Adipocyte (in vitro differentiated cells): ENCODE results near the gene SPTSSB.

Experiments used
- DNase-seq: peaks from one replicate; pipeline ENCODE4 v3.0.0-alpha.2; 2015; ENCODE audit warnings: low read depth
- H3K27me3 ChIP-seq: replicated peaks from 2 replicates; pipeline ENCODE4 v1.7.0; 2013; ENCODE audit warnings: mild to moderate bottlenecking, low read length, moderate library complexity; ENCODE audit not compliant: control insufficient read depth, insufficient read depth
- H3K36me3 ChIP-seq: 2 replicates; pipeline ENCODE4 v1.7.0; 2013; ENCODE audit warnings: low read length, mild to moderate bottlenecking, moderate library complexity; ENCODE audit not compliant: control insufficient read depth, insufficient read depth, severe bottlenecking
- H3K4me1 ChIP-seq: 2 replicates; pipeline ENCODE4 v1.7.0; 2013; ENCODE audit warnings: mild to moderate bottlenecking, low read length, moderate library complexity; ENCODE audit not compliant: control insufficient read depth, insufficient read depth
- H3K4me3 ChIP-seq: 2 replicates; pipeline ENCODE4 v1.7.0; 2013; ENCODE audit warnings: mild to moderate bottlenecking, low read length, moderate library complexity
- H3K9ac ChIP-seq: 2 replicates; pipeline ENCODE4 v1.7.0; 2013; ENCODE audit warnings: mild to moderate bottlenecking, low read length, moderate library complexity
- H3K9me3 ChIP-seq: 2 replicates; pipeline ENCODE4 v1.7.0; 2013; ENCODE audit warnings: mild to moderate bottlenecking, low read length, moderate library complexity; ENCODE audit not compliant: control insufficient read depth

SPTSSB gene, protein sequence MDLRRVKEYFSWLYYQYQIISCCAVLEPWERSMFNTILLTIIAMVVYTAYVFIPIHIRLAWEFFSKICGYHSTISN

DNA sequence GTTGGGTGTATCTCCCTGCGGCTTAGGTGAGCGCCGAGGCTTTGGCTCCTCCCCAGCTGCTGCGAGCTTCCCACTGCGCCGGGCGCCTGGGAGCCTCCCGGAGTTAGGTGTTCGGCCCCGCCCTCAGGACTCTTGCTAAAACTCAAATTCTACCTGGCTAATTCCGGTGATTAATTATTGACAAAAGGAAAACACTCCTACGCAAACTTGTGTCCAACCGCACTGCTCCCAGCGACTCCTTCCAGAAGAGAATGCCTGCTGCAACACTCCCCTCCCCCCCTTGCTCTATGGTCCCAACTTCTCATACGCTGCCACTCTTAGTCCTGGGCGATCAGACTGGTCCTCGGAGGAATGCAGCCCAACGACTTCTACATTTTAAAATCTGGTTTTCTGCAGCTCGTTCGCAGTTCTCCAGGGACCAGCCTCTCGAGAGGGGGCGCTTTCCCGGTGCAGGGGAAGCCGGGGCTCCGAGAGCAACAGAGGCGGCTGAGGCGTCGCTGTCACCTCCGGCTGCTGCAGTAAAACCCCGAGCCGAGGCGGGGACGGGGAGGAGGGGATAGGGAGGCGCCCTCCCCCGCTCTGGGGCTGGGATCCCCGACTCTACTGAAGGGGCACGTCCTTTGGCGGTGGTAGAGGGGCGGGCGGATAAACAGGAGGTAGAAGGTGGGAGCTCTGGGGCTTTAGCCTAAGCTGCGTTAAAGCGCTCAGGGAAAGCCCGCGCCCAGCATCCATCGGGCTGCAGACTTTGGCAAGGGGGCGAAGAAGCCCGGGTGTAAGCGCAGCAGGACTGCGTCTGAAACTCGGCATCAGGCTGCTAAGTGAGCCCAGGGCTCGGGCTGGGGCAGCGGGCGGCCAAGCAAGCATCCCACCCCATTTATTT lies at the start of gene SPTSSB:
Gene SPTSSB, minus strand, starts transcription at position 77 of the 880 bp plus-strand sequence. CDS start 25,194 bp downstream, outside the sequence.
- peak; percentile 49 for DNase-seq
- Histone ChIP-seq H3K4me3 (peak within 1 kb of the TSS; percentile 78), H3K9ac (no peak within 1 kb of the TSS), H3K27me3 (peaks cover 20% of the 10 kb centered on the region), H3K4me1 (peaks cover 14% of the 10 kb centered on the region), H3K36me3 (no peaks in the 10 kb centered on the region), H3K9me3 (no peaks in the 10 kb centered on the region)

DNA sequence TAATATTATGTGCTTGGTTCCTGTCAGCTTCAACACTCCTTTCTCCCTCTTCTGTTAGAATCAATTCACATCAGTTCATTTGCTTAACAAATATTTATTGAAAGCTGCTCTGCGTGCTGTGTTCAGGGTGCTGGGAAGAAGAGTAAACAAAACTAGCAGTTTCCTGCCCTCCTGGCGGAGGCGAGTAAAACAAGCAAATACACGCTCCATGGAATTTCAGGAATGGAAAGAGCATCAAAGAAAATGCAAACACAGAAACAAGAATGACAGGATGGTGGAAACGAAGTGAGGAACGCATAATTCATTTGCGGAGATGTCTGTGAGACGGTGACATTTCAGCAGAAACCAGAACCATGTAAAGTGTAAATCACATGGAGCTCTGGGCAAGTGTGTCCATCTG lies 49.4 kb upstream of the SPTSSB start:
- peak; percentile 55 for DNase-seq
- Histone ChIP-seq H3K36me3 (no peaks in the 10 kb centered on the region), H3K4me1 (peaks cover 9% of the 10 kb centered on the region), H3K27me3 (no peaks in the 10 kb centered on the region), H3K9ac (no peak overlapping the region), H3K4me3 (no peak overlapping the region), H3K9me3 (no peaks in the 10 kb centered on the region)

DNA sequence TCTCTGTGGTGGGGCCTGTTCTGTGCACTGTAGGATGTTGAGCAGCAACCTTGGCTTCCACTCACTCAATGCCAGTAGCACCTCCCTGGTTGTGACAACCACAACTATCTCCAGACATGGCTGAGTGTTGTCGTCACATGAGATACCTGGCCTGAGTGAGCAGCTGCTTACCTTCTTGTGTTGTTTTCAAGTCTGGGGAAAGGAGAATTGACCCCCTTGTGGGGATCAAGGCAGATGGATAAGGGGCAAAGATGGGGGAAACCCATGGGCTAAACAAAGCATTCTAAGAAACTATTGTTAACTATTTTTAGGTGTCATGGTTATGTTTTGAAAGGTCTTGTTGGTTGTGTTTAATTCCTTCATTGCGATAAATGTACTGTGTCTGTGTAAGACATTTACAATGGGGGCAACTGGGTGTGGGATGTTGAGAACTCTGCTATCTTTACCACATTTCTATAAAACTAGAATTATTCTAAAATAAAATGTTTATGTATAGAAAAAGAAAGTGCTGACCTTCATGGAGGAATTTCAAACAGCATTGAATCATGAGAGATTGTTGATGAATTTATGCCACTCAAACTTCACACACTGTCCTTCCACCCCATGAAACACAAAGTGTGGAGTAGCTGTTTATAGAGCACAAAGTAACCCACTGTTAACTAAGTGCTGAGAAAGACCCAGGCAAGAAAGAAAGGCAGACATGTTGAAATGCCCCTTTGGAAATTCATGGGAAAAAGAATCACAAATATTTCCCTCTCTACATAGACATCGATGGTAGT lies 48.4 kb upstream of the SPTSSB start:
- DNase-seq: no peak
- no peaks in the 10 kb centered on the region for H3K9me3 ChIP-seq
- no peak overlapping the region for H3K9ac ChIP-seq
- H3K36me3 ChIP-seq: no peaks in the 10 kb centered on the region
- no peaks in the 10 kb centered on the region for H3K27me3 ChIP-seq
- H3K4me1 ChIP-seq: peaks cover 19% of the 10 kb centered on the region
- no peak overlapping the region for H3K4me3 ChIP-seq

DNA sequence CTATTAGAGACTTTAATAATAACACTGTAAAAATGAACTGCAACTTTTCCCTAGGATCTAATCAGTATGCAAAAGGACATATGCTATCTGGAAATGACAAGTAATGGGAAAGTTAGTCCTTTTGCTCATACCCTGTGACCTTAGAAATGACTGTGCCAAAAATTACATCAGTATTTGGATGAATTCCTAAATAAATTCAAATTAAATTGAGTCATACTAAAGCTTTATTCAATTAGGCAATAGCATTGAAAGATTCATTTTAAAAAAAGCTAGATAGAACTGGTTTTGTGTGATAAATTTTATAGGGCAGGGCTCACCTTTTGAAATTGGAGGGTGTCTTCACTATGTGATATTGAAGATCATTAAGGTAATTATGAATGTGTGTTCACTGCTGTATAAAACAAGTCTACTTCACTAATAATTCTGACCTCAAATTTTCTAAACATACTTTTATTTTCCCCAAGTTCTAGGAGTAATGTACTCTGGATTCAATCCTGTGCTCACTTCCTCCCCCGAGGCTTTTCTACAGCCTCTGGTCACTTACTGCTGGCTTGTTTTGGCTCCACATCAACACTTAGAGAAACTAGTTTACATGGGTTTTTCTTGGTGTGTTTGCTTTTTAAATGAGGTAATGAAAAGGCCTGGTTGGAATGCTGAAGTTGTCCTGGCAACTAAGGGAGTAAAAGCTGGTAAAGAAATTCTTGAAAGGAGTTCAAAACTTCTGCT lies 44.4 kb upstream of the SPTSSB start:
- Histone ChIP-seq H3K9me3 (no peaks in the 10 kb centered on the region), H3K27me3 (no peaks in the 10 kb centered on the region), H3K36me3 (no peaks in the 10 kb centered on the region), H3K9ac (peak overlapping the region; percentile 14), H3K4me3 (peak overlapping the region; percentile 52), H3K4me1 (peaks cover 33% of the 10 kb centered on the region)
- DNase-seq: peak; percentile 93

DNA sequence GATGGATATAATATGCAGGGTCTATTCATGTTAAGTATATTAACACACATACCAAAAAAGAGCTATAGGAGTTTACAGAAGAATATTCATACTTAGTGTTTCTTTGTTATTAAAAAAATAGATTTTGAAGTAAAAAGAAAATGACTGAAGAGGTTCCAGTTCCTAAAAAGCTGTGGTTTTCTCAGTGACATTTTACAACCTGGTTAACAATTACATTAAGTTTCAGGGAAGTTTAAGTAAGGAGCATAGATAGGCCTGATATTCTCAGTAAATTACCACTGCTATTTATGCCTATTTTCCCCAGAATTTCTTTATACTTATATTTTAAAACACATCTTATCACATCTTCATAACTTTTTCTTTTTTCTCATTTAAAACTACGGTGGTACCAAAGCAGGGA lies 43.6 kb upstream of the SPTSSB start:
- no peaks in the 10 kb centered on the region for H3K36me3 ChIP-seq
- H3K9me3 ChIP-seq: no peaks in the 10 kb centered on the region
- H3K4me1 ChIP-seq: peaks cover 33% of the 10 kb centered on the region
- no peak for DNase-seq
- no peak overlapping the region for H3K9ac ChIP-seq
- H3K27me3 ChIP-seq: no peaks in the 10 kb centered on the region
- H3K4me3 ChIP-seq: no peak overlapping the region

DNA sequence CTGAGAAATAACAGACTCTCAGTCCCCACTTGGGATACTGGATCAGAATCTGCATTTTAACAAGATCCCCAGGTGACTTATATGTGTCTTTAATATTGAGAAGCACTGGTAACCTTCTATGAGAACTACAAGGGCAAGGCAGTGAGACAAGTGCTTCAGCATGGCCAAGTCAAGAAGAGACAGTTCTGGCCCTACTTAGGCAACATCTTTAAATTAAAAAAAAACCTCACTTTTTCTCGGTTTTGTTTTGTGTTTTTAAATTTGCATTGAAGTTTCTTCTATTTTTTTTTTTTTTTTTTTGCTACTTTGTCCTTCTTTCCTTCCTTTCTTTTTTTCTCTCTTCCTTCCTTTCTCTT lies 42.5 kb upstream of the SPTSSB start:
- H3K9me3 ChIP-seq: no peaks in the 10 kb centered on the region
- H3K9ac ChIP-seq: no peak overlapping the region
- peaks cover 33% of the 10 kb centered on the region for H3K4me1 ChIP-seq
- no peaks in the 10 kb centered on the region for H3K36me3 ChIP-seq
- no peaks in the 10 kb centered on the region for H3K27me3 ChIP-seq
- no peak for DNase-seq
- H3K4me3 ChIP-seq: no peak overlapping the region

DNA sequence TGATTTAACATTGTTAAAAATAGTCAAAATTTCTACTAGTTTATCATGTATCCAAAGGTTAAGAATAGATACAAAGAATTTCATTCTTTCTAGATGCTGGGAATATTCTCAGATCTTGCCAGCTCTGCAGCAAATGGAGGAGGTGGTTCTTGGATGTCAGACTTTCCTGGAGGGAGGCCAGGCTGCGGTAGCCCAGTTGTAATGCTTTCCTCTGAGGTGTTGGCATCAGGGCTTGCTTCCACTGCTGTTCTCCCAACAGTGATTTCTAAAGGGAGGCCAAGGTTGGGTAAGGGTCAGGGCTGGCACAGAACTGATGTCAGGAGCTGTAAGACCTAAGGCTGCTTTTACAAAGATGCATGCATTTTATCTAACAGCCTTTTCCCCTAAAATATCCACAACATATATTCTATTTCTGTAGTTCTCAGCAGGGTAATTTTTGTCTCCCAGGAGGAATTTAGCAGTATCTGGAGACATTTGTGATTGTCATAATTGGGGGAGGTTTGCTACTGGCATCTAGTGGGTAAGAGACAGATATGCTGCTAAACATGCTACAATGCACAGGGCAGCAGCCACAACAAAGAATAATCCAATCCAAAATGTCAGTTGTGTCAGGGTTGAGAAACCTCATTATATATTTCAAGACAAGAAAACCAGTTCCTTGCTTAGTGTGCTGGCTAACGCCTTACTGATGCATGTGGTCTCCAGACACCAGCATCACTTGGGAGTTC lies 42.0 kb upstream of the SPTSSB start:
- Histone ChIP-seq H3K9ac (no peak overlapping the region), H3K27me3 (no peaks in the 10 kb centered on the region), H3K36me3 (no peaks in the 10 kb centered on the region), H3K4me1 (peaks cover 33% of the 10 kb centered on the region), H3K9me3 (no peaks in the 10 kb centered on the region), H3K4me3 (no peak overlapping the region)
- peak; percentile 68 for DNase-seq

DNA sequence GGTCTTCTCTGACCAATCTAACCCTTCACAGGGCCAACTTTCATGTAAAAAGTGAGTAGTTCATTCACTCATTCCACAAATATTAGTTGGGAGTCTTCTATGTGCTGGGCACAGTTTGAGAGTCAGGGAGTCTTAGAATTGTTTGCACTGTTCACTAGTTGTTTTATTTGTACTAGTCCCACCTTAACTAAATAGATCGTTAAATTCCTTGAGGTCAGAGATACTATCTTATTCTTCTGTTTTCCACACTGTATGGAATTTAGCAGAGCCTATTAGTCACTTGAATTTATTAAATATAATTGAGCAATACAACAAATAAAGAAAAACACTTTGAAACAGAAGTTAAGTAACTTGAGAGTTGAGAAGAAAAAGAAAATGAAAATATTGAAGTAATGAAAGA lies 40.8 kb upstream of the SPTSSB start:
- H3K36me3 ChIP-seq: no peaks in the 10 kb centered on the region

DNA sequence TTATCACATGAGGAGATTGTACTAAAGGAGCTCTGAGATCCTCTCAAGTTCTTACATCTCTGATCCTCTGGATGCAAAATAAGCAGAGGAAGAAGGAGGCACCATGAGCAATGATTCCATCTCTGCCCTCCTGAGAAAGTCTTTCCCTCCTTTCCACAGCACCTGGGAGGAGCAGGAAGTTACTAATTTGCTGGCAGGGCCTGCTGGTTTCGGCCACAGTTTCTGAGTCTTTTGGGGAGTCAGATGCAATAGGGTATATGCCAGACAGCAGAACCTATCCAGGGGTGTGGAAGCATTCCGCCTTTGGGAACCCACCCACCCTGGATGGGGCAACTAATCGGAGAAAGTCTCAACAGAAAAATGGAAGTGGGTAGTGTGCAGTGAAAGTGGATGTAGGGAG lies 38.5 kb upstream of the SPTSSB start:
- Histone ChIP-seq H3K9me3 (no peaks in the 10 kb centered on the region), H3K4me1 (peaks cover 15% of the 10 kb centered on the region), H3K9ac (no peak overlapping the region), H3K4me3 (no peak overlapping the region), H3K36me3 (no peaks in the 10 kb centered on the region), H3K27me3 (no peaks in the 10 kb centered on the region)
- no peak for DNase-seq

More for the DNA sequence above, 40.8 kb upstream of the SPTSSB start:
- Histone ChIP-seq H3K4me1 (peaks cover 33% of the 10 kb centered on the region), H3K9ac (no peak overlapping the region), H3K9me3 (no peaks in the 10 kb centered on the region), H3K27me3 (no peaks in the 10 kb centered on the region), H3K4me3 (no peak overlapping the region)
- DNase-seq: no peak

DNA sequence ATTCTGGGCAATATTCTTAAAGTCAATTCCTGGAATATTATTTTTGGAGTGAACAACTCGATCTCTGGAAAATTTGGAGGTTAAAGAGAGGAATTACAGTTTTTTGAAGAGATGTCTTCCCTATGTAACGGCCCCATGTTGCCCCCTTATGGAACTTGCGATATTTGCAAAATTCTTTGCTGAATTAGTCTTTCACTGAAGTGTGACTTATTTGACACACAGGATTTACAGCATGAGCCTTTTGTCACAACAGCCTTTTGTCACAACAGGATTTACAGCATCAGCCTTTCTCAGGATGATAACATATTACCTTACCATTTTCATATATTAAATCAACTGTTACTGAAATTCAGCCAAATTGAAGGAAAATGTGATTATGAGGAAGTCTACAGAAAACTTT lies 37.8 kb upstream of the SPTSSB start:
- Histone ChIP-seq H3K4me1 (peaks cover 15% of the 10 kb centered on the region), H3K9me3 (no peaks in the 10 kb centered on the region), H3K4me3 (no peak overlapping the region), H3K9ac (no peak overlapping the region), H3K27me3 (no peaks in the 10 kb centered on the region), H3K36me3 (no peaks in the 10 kb centered on the region)
- peak; percentile 80 for DNase-seq
